ENCODE data around the gene GARNL3.

Gene GARNL3, protein sequence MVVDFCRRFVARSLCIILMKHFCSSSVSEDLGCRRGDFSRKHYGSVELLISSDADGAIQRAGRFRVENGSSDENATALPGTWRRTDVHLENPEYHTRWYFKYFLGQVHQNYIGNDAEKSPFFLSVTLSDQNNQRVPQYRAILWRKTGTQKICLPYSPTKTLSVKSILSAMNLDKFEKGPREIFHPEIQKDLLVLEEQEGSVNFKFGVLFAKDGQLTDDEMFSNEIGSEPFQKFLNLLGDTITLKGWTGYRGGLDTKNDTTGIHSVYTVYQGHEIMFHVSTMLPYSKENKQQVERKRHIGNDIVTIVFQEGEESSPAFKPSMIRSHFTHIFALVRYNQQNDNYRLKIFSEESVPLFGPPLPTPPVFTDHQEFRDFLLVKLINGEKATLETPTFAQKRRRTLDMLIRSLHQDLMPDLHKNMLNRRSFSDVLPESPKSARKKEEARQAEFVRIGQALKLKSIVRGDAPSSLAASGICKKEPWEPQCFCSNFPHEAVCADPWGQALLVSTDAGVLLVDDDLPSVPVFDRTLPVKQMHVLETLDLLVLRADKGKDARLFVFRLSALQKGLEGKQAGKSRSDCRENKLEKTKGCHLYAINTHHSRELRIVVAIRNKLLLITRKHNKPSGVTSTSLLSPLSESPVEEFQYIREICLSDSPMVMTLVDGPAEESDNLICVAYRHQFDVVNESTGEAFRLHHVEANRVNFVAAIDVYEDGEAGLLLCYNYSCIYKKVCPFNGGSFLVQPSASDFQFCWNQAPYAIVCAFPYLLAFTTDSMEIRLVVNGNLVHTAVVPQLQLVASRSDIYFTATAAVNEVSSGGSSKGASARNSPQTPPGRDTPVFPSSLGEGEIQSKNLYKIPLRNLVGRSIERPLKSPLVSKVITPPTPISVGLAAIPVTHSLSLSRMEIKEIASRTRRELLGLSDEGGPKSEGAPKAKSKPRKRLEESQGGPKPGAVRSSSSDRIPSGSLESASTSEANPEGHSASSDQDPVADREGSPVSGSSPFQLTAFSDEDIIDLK

DNA sequence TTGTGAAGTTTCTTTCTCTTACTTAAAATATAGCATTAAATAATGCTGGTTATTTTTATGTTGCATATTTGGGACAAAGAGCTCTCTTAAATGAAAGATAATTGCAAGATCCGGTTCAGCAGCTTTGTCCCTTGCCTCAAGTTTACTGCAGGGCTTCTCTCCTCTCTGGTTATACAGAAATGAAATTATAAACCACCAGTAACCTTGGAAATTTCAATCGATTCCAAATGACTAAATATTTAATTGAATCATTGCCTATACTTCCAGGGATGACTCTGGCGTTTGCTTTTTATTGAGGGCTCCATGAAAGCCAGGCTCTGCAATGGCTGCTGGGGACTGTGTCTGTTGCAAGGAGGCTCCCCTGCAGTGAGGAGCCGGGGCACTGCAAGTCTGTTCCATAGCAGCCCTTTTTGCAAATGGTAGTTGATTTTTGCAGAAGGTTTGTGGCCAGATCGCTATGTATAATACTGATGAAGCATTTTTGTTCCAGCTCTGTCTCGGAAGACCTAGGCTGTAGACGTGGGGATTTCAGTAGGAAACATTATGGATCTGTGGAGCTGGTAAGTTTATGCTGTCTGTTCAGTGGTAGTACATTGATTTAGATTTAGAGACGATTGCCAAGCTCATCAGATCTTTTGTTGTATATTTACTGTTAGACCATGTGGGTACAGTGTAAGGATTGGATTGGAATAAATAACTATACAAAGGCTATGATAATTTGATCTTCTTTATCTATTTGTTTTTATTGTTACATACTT lies at the start of gene GARNL3:
TSS of gene GARNL3 (plus strand) at position 313 of the 758 bp plus-strand sequence. CDS start at position 417, 104 bp downstream.
- no peak for DNase-seq (ENCODE audit: low spot score)

DNA sequence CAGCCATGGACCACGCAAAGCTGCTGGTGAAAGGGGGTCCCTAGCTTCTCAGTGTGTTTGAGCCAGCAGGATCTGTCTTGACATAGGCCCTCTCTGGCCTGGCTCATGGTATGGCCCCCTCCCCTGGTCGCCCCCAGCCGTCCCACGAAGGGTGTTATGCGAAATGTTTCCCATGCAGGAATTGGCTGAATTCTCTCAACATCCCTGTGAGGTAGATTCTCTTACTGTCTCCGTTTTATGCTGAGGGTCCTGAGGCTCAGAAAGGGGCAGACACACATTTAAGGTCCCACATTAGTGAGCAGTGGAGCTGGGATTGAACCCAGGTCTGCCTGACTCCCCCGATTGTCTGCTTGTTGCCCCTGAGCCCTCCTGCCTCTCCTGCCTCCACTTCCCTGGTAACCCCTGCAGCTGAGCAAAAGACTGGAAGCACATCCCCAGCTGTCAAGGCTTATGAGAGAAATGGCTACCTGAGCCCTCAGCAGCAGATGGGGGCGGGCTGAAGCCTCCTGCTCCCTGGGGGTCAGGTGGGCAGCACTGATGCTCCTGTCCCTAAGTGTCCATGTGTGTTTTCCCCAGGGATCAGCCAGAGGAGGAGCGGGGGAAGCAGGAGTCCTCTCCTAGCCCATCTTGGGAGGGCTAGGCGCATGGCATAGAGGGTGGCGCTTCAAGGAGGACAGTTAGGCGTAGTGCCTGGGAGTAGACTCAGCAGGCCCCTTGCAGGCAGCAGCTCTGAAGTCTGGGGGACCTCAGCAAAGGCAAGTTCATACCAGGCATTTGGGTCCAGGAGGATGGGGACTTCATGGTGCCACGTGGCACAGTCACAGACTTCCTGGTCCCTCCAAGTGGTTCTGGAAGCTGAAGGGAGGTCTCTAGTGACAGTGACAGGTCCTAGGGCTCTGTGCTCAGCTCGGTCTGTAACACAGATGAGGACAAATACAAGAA lies 49.0 kb upstream of the GARNL3 start:
- DNase-seq (ENCODE audit: low spot score) = no peak

DNA sequence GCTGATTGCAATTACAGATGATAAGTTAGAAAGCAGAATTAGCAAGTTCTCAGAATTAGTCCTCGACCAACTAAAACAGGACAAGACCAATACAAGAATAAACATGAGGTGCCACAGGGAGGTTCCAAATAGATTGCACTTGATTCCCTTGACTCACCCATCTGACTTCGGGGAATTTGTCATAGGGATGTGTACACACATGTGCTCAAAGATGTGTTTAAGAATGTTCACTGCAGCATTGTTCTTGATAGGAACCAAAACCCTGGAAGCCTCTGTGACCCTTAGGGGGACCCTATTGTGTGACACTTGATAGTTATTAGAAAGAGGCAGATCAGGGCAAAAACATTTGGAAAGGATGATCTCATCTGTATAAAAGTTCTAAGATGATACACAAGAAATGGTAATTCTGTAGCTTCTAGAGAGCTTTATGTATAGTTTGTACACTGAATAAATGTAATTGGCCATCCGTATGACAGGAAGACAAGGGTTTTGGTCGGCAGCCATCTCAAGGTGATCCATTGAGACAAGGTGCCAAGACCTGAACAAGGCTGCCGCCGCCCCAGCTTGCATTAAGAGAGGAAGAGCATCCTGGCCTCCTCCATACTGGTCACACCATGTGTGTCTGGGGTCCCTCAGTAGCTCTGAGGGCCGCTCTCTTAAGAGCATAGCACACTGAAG lies 48.2 kb upstream of the GARNL3 start:
- no peak for DNase-seq (ENCODE audit: low spot score)

DNA sequence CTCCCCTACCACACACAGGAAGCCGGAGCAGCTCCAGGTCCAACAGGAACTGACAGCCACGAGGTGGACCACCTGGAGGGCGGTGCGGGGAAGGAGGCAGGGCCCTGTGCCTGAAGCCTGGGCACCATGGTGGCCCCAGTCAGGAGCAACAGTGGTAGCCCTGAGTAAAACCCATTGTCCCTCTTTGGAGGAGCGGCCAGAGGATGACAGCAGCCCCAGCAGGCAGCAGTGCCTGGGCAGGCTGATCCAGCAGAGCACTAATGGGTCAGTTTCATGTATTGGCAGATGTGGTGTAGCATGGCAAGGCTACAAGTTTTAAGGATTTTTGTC lies 47.7 kb upstream of the GARNL3 start:
- no peak for DNase-seq (ENCODE audit: low spot score)

GRCh38 chr9:127218818-127219217 lies 45.8 kb upstream of the GARNL3 start:
- DNase-seq (ENCODE audit: low spot score) = no peak

GRCh38 chr9:127219520-127219919 lies 45.1 kb upstream of the GARNL3 start:
- no peak for DNase-seq (ENCODE audit: low spot score)

DNA sequence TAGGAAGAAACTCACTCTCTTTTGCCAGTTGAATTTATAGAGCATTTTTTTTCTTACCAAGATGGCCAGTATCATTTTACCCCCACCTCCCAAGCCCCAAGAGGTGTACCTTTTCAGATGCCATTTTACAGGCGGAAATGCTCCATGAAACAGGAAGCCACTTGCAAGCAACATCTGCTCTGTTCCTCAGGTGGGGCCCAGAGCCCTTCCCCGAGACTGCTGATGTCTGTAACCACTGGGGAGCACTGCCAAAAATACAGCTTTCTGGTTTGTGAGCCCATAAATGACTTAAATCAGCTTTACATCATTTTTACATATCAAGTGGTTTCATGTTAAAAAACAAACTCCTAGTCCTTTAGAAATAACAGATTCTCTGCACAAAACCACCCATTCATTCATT lies 42.9 kb upstream of the GARNL3 start:
- DNase-seq (ENCODE audit: low spot score) = no peak

- DNase-seq (ENCODE audit: low spot score) = no peak
Observed at GRCh38 chr9:127222388-127223095, 42.0 kb upstream of the GARNL3 start.

DNA sequence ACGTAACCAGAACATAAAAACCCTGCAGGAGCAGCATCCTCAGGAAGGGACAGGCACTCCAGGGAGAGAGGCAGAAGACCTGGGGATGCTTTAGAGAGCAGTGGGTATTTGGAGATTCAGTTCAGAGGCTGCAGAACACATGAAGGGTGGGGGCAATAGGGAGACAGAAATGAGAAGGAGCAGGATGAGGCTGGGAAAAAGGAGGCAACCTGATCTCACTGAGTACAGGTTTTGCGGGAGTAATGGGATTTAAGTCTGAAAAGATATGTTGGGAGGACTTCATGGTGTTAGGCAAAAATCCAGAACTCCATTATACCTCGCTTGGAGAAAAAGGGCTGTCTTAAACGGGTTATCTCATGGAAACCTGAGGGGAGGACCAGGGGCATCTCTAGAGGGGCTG lies 41.3 kb upstream of the GARNL3 start:
- DNase-seq (ENCODE audit: low spot score) = no peak

DNA sequence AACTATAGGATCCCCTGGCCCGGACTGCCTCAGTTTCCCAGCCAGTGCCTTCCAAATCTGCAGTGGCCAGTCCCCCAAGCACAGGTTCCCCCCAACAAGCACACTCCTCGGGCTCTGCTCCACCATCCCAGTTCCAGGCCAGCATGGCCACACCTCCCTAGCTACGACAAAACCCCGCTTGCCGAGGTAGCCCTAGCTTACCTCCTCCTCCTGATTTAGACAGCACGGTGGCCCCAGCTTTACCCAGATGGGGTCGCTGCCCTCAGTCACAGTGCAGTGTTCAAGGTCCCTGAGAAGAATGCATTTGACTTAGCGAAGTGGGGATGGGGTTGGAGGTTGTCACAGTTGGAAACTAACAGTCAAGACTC lies 40.8 kb upstream of the GARNL3 start:
- no peak for DNase-seq (ENCODE audit: low spot score)

DNA sequence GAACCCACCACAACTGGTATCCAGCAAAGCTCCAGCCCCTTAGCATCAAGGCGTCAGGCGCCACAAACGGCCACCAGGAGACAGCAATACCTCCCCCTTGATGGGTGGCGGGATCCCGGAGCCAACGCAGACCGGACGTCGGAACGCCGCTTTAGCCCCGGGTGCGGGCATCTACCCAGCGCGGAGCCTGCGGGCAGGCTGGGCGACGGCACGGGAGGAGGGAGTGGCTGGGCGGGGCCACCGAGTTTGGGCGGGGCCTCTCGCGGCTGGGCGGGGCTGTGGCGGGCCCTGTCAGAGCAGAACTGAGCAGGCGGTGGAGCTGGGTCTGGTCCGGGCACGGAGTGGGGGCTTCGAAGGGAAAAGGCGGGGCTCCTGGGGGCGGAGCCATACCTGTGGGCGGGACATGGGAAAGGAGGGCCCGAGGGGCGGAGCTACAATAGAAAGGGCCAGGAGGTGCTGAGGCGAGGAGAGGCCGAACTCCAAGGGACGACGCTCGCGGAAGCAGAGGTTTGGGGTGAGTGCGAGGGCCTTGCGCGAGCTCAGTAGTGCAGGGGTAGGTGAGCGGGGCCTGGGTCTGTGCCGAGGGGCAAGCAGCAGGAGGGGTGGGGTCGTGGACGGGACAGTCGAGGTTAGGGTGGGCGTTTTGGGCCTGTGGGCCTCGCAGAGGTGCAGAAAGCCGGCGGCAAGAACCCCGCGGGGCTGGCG lies 40.2 kb upstream of the GARNL3 start:
- DNase-seq (ENCODE audit: low spot score) = peak; percentile 97

DNA sequence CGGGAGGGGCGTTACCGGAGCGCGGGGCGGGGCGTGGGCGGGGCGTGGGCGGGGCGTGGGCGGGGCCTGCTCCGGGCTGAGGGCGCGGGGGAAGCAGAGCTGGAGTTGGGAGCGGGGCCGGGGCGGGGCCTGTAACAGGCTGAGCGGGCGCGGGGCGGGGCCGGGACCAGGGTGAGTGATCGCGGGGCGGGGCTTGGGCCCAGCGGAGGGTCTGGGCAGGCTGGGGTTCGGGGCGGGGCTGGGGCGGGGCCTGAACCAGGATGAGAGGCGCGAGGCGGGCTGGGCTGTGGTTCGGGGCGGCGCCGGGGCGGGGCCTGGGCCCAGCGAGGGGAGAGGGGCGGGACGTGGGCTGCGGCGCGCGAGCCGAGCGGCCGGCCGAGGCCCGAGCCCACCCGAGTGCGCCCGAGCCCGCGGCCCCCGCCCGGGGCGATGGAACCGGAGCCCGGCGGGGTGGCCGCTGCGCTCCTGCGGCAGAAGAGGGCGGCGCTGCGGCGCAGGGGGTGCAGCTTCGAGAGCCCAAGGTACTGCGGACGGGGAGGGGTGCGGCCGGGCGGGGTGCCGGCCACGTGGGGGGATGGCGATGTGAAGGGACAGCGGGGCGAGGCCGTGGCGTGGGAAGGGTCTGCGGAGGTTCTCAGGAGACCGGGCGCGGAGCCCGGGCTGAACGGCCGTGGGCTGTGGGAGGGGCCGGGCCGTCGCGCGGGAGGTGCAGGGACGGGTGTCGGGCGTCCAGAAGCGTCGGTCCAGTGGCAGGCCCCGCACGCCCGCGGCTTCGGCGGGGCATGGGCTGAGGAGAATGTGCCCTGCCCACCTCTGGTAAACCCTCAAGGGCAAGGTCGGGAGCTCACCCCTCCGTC lies 39.5 kb upstream of the GARNL3 start:
- peak; percentile 87 for DNase-seq (ENCODE audit: low spot score)

DNA sequence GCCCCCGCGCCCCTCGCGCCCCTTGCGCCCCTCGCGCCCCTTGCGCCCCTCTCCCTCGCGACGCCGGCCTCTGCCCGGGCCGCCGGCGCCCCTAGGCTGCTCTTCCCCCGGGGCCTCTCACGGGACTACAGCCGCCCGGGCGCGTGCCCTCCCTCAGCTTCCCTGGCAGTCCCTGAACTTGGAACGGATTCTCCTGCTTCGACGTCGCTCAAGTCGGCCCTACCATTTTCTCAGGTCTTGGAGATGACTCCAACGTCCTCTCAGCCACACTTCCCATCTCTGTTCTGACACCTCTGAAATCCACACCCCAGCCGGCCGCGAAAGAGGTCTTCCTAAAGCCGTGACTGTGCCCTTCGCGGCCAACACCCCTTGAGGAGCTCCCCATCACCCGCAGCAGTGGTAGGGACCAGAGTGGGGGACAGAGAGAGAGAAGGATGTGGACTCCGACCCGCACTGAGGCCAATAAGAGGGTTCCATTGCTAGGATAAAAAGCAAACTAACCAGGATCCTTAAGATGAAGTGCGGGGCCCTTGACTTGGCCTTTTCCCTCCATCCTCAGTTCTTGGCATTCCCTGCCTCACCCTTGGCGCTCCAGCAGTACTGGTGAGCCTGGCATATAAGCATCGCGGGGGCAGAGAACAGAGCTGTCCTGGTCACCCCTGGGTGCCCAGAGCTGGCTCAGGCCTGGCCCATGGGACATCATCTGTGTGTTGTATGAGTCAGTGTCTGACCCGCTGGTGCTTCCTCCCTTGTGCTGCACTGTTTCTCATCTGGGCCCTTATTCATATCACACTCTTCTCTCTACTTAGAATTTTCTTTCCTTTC lies 38.6 kb upstream of the GARNL3 start:
- DNase-seq (ENCODE audit: low spot score) = peak; percentile 20

GRCh38 chr9:127229691-127230417 lies 34.7 kb upstream of the GARNL3 start:
- no peak for DNase-seq (ENCODE audit: low spot score)

DNA sequence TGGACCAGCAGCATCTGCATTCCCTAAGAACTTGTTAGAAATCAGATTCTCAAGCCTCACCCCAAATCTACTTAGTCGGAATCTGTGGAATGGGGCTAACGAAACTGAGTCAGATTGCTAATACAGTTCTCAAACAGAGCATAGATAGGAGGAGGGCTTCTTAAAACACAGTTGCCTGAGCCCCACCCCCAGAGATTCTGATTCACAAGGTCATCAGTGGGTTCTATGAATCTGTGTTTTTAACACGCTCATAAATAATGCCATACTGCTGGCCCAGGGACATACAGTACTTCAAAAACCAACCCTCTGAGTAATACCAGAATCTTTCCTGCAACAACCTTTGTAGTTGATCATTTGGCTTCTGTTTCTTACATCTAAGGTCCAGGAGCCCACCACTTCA lies 32.9 kb upstream of the GARNL3 start:
- no peak for DNase-seq (ENCODE audit: low spot score)

GRCh38 chr9:127232833-127233549 lies 31.6 kb upstream of the GARNL3 start:
- DNase-seq (ENCODE audit: low spot score) = peak; percentile 47

All from NAMALWA (cell line).